Endothelial cell (in vitro differentiated cells): ENCODE results near the gene TIRAP. TPM values are rescaled to one million over a fixed set of nuclear protein-coding genes. Genes with fewer than 3 reads are reported as not detected.

ENCODE experiments used
- DNase-seq: peaks from one replicate; pipeline ENCODE4 v3.0.0; 2021; ENCODE audit warnings: low spot score
- H3K27ac Mint-ChIP-seq: one replicate; pipeline ENCODE4 v1.8.0; 2021; ENCODE audit warnings: mixed read lengths, inconsistent platforms; ENCODE audit not compliant: unreplicated experiment
- H3K27me3 Mint-ChIP-seq: one replicate; pipeline ENCODE4 v1.8.0; 2021; ENCODE audit warnings: mild to moderate bottlenecking, moderate library complexity, mixed read lengths, inconsistent platforms; ENCODE audit not compliant: unreplicated experiment
- H3K36me3 Mint-ChIP-seq: one replicate; pipeline ENCODE4 v1.8.0; 2021; ENCODE audit warnings: mild to moderate bottlenecking, low read depth, mixed read lengths, inconsistent platforms; ENCODE audit not compliant: unreplicated experiment
- H3K4me1 Mint-ChIP-seq: one replicate; pipeline ENCODE4 v1.8.0; 2021; ENCODE audit warnings: mild to moderate bottlenecking, mixed read lengths, inconsistent platforms; ENCODE audit not compliant: unreplicated experiment
- H3K4me3 Mint-ChIP-seq: one replicate; pipeline ENCODE4 v1.8.0; 2021; ENCODE audit warnings: mild to moderate bottlenecking, mixed read lengths, inconsistent platforms; ENCODE audit not compliant: unreplicated experiment
- H3K9me3 Mint-ChIP-seq: one replicate; pipeline ENCODE4 v1.8.0; 2021; ENCODE audit warnings: mixed read lengths, inconsistent platforms; ENCODE audit not compliant: unreplicated experiment
- CTCF ChIP-seq: fragments of 200-600 bp; sonication (generic); IDR thresholded peaks from one replicate; pipeline ENCODE4 v1.5.0; 2021; ENCODE audit warnings: antibody characterized with exemption; ENCODE audit not compliant: unreplicated experiment
- total RNA-seq: library from RNA; stranded (reverse); fragmentation: NEBNext Ultra II Directional; extraction: Animal tissue kit (Norgen Biotek cat#: 25700); gene quantifications from one replicate; pipeline ENCODE4 v1.2.1, GENCODE V29; 2021; ENCODE audit not compliant: unreplicated experiment

TIRAP gene
- total RNA-seq, 1 donor from 2014 or later: 12.4 TPM

GRCh38 chr11:126337474-126338241 lies 54.8 kb downstream of the TIRAP start:
- no peak for TF ChIP-seq CTCF
- Mint-ChIP-seq H3K9me3 (no peaks in the 10 kb centered on the region), H3K27me3 (peaks cover 19% of the 10 kb centered on the region), H3K36me3 (no peaks in the 10 kb centered on the region), H3K27ac (peak overlapping the region; percentile 94), H3K4me3 (no peak overlapping the region), H3K4me1 (peaks cover 80% of the 10 kb centered on the region)
- no peak for DNase-seq

- H3K4me3 Mint-ChIP-seq: peak overlapping the region; percentile 44
- no peaks in the 10 kb centered on the region for H3K9me3 Mint-ChIP-seq
- peaks cover 19% of the 10 kb centered on the region for H3K27me3 Mint-ChIP-seq
- H3K27ac Mint-ChIP-seq: peak overlapping the region; percentile 67
- TF ChIP-seq CTCF: no peak
- DNase-seq: no peak
- H3K4me1 Mint-ChIP-seq: peaks cover 79% of the 10 kb centered on the region
- peaks cover under 1% of the 10 kb centered on the region for H3K36me3 Mint-ChIP-seq
Measured at GRCh38 chr11:126338346-126339055, 55.6 kb downstream of the TIRAP start.

- Mint-ChIP-seq H3K4me1 (peaks cover 77% of the 10 kb centered on the region), H3K9me3 (no peaks in the 10 kb centered on the region)
- no peak for TF ChIP-seq CTCF
Measured at GRCh38 chr11:126339073-126339862, 56.4 kb downstream of the TIRAP start.

GRCh38 chr11:126339863-126340434 lies 57.1 kb downstream of the TIRAP start:
- TF ChIP-seq CTCF: no peak
- Mint-ChIP-seq H3K27me3 (peaks cover 22% of the 10 kb centered on the region), H3K27ac (no peak overlapping the region), H3K4me3 (no peak overlapping the region), H3K9me3 (no peaks in the 10 kb centered on the region), H3K36me3 (peaks cover 5% of the 10 kb centered on the region), H3K4me1 (peaks cover 78% of the 10 kb centered on the region)
- DNase-seq: no peak

More at GRCh38 chr11:126339073-126339862, 56.4 kb downstream of the TIRAP start:
- H3K27ac Mint-ChIP-seq: no peak overlapping the region
- peak overlapping the region; percentile 9 for H3K4me3 Mint-ChIP-seq
- peaks cover 22% of the 10 kb centered on the region for H3K27me3 Mint-ChIP-seq
- no peak for DNase-seq
- H3K36me3 Mint-ChIP-seq: peaks cover 5% of the 10 kb centered on the region
